ENCODE measurements around the gene MAP4K3. TPM values are rescaled to one million over a fixed set of nuclear protein-coding genes. Genes with fewer than 3 reads are reported as not detected.

The MAP4K3 gene
- total RNA-seq, 1 experiment from 2014 or later, result 21.4 TPM

DNA sequence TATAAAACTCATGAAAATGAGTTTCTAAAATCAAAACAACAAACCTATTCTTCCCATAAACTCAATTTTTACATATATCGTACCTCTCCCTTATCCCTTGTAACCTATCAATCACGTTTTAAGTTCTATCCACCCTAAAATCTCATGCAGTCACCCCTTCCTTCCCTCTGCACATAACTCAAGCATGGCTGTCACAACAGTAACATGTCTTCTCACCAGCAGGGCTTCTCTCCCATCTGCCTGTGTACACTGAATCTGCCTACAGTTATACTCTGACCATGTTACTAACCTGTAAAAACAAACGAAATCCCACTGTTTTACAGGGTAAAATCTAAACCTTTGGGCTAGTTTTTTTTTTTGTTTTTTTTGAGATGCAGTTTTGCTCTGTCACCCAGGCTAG is 68.2 kb downstream of the MAP4K3 start:
- Histone ChIP-seq H3K4me1 (ENCODE audit: control insufficient read depth in 1 of 2, insufficient read depth in 2 of 2, low read length in 2 of 2) (no peaks in the 10 kb centered on the region), H3K27me3 (ENCODE audit: insufficient read depth, low read length) (no peaks in the 10 kb centered on the region), H4K20me1 (ENCODE audit: insufficient read depth) (no peaks in the 10 kb centered on the region), H3K79me2 (ENCODE audit: insufficient read depth, low read length) (peaks cover 5% of the 10 kb centered on the region; the same call in 1 of the 2 replicates), H3K27ac (ENCODE audit: low read depth, low read length) (no peak overlapping the region), H3K4me2 (ENCODE audit: low read length) (no peak overlapping the region), H3K9me3 (ENCODE audit: control insufficient read depth in 1 of 2, insufficient read depth in 1 of 2, low read depth in 1 of 2, low read length in 2 of 2) (no peaks in the 10 kb centered on the region), H2AFZ (ENCODE audit: low read depth, low read length, poor library complexity, severe bottlenecking) (no peak overlapping the region), H3K4me3 (replicated peaks in 1 of 2; ENCODE audit: low read depth in 1 of 2, low read length in 2 of 2) (no peak overlapping the region), H3K36me3 (ENCODE audit: control insufficient read depth in 1 of 2, insufficient read depth in 2 of 2, low read length in 2 of 2) (no peaks in the 10 kb centered on the region), H3K9ac (ENCODE audit: low read length) (no peak overlapping the region), H3K9me2 (ENCODE audit: insufficient read depth) (no peaks in the 10 kb centered on the region)
- no peak for DNase-seq (ENCODE audit: low read depth, low spot score)
- ATAC-seq, result no peak
- TF ChIP-seq YY1 (IDR thresholded peaks at IDR 0.05; ENCODE audit: extremely low read depth, insufficient replicate concordance, low read depth, low read length) (no peak), TCF7L2 (IDR thresholded peaks at IDR 0.05; ENCODE audit: borderline replicate concordance, extremely low read depth, insufficient read depth, insufficient read length) (no peak), ZFX (IDR thresholded peaks at IDR 0.05) (no peak), CEBPB (IDR thresholded peaks at IDR 0.05; ENCODE audit: low read depth) (no peak), EGR1 (IDR thresholded peaks at IDR 0.05; ENCODE audit: low read depth) (no peak), EZH2phosphoT487 (IDR thresholded peaks at IDR 0.05; ENCODE audit: borderline replicate concordance) (no peak), EZH2 (IDR thresholded peaks at IDR 0.05) (no peak), JUND (IDR thresholded peaks at IDR 0.05) (no peak), SRF (IDR thresholded peaks at IDR 0.05; ENCODE audit: low read depth) (no peak), RAD21 (IDR thresholded peaks at IDR 0.05; ENCODE audit: low read depth) (no peak), FOSL1 (IDR thresholded peaks at IDR 0.05; ENCODE audit: low read depth) (no peak), SP1 (IDR thresholded peaks at IDR 0.05; ENCODE audit: low read depth) (no peak), ZNF274 (IDR thresholded peaks at IDR 0.05; ENCODE audit: low read depth, low read length) (no peak), CBX3 (IDR thresholded peaks at IDR 0.05; ENCODE audit: low read depth) (no peak), POLR2A (IDR thresholded peaks at IDR 0.05; ENCODE audit: borderline replicate concordance, extremely low read depth, insufficient read depth, insufficient read length) (no peak), ELF1 (IDR thresholded peaks at IDR 0.05; ENCODE audit: borderline replicate concordance, low read depth) (no peak)
- TF ChIP-seq, protein P1, sequence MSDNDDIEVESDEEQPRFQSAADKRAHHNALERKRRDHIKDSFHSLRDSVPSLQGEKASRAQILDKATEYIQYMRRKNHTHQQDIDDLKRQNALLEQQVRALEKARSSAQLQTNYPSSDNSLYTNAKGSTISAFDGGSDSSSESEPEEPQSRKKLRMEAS (IDR thresholded peaks at IDR 0.05), result no peak
- TF ChIP-seq, protein P2, sequence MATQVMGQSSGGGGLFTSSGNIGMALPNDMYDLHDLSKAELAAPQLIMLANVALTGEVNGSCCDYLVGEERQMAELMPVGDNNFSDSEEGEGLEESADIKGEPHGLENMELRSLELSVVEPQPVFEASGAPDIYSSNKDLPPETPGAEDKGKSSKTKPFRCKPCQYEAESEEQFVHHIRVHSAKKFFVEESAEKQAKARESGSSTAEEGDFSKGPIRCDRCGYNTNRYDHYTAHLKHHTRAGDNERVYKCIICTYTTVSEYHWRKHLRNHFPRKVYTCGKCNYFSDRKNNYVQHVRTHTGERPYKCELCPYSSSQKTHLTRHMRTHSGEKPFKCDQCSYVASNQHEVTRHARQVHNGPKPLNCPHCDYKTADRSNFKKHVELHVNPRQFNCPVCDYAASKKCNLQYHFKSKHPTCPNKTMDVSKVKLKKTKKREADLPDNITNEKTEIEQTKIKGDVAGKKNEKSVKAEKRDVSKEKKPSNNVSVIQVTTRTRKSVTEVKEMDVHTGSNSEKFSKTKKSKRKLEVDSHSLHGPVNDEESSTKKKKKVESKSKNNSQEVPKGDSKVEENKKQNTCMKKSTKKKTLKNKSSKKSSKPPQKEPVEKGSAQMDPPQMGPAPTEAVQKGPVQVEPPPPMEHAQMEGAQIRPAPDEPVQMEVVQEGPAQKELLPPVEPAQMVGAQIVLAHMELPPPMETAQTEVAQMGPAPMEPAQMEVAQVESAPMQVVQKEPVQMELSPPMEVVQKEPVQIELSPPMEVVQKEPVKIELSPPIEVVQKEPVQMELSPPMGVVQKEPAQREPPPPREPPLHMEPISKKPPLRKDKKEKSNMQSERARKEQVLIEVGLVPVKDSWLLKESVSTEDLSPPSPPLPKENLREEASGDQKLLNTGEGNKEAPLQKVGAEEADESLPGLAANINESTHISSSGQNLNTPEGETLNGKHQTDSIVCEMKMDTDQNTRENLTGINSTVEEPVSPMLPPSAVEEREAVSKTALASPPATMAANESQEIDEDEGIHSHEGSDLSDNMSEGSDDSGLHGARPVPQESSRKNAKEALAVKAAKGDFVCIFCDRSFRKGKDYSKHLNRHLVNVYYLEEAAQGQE (IDR thresholded peaks at IDR 0.05; ENCODE audit: low read depth), result no peak
- TF ChIP-seq, protein P3, sequence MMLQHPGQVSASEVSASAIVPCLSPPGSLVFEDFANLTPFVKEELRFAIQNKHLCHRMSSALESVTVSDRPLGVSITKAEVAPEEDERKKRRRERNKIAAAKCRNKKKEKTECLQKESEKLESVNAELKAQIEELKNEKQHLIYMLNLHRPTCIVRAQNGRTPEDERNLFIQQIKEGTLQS (IDR thresholded peaks at IDR 0.05), result no peak
- TF ChIP-seq, protein P4, sequence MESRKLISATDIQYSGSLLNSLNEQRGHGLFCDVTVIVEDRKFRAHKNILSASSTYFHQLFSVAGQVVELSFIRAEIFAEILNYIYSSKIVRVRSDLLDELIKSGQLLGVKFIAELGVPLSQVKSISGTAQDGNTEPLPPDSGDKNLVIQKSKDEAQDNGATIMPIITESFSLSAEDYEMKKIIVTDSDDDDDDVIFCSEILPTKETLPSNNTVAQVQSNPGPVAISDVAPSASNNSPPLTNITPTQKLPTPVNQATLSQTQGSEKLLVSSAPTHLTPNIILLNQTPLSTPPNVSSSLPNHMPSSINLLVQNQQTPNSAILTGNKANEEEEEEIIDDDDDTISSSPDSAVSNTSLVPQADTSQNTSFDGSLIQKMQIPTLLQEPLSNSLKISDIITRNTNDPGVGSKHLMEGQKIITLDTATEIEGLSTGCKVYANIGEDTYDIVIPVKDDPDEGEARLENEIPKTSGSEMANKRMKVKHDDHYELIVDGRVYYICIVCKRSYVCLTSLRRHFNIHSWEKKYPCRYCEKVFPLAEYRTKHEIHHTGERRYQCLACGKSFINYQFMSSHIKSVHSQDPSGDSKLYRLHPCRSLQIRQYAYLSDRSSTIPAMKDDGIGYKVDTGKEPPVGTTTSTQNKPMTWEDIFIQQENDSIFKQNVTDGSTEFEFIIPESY (IDR thresholded peaks at IDR 0.05; ENCODE audit: extremely low read depth, insufficient replicate concordance, low read length), result no peak
- ChIA-PET CTCF (no interaction called here), RAD21 (ENCODE audit: low non-redundant PET in 1 of 2, low total read pairs in 2 of 2, uncharacterized antibody in 2 of 2, unreplicated experiment in 2 of 2) (no interaction called here), POLR2A (no interaction called here)
- no TSS peak for BruUV-seq (replicated peaks)
- intact Hi-C loops (cut with micrococcal nuclease), result no loop called here
